ENCODE data around the gene TIMM13. TPM values are rescaled to one million over a fixed set of nuclear protein-coding genes. Genes with fewer than 3 reads are reported as not detected.

The TIMM13 gene
- total and polyA plus RNA-seq, 9 of the 15 experiments (the other 6 are each of a cell fraction or from before 2014, with no cell fraction given), result 17.6 to 215 (median 71.8) TPM

- no TSS peak for BruUV-seq (replicated peaks)
Measured at GRCh38 chr19:2451138-2451537, 23.8 kb upstream of the TIMM13 start.

More at GRCh38 chr19:2451138-2451537, 23.8 kb upstream of the TIMM13 start:
- CTCF ChIA-PET (ENCODE audit: low intra/inter-chr PET ratio), result no interaction called here
- Histone ChIP-seq H3K79me2 (ENCODE audit: control insufficient read depth, insufficient read depth, low read length) (peaks cover 92% of the 10 kb centered on the region), H2AFZ (ENCODE audit: low read depth, low read length) (no peak overlapping the region), H3K9me1 (ENCODE audit: control insufficient read depth, insufficient read depth, low read length) (peaks cover 17% of the 10 kb centered on the region), H3K9ac (ENCODE audit: insufficient read depth in 1 of 2, low read depth in 2 of 2, low read length in 2 of 2) (no peak overlapping the region), H3K9me3 (replicated peaks; ENCODE audit: control insufficient read depth, insufficient read depth, low read depth, low read length) (no peaks in the 10 kb centered on the region), H3K27ac (ENCODE audit: extremely low read depth, low read depth, low read length) (no peak overlapping the region), H3K4me3 (no peak overlapping the region), H3K4me2 (ENCODE audit: insufficient read depth, low read length) (no peak overlapping the region), H4K20me1 (replicated peaks; ENCODE audit: control insufficient read depth, insufficient read depth, low read length) (peaks cover 32% of the 10 kb centered on the region), H3K4me1 (replicated peaks in 1 of 2; ENCODE audit: control insufficient read depth in 2 of 2, insufficient read depth in 2 of 2, low read length in 2 of 2) (peaks cover 5 to 52% of the 10 kb centered on the region in 2 experiments; a peak in 3 of 5 replicates), H3K27me3 (ENCODE audit: control insufficient read depth in 2 of 2, insufficient read depth in 2 of 2, low read length in 2 of 2) (no peaks in the 10 kb centered on the region), H3K36me3 (ENCODE audit: control insufficient read depth, insufficient read depth, low read length) (peaks cover 59% of the 10 kb centered on the region; the same call in 1 of the 3 replicates)
- POLR2A ChIA-PET, result interaction anchor here (1.0 kb wide), 2 partner anchors 14 to 22 kb away, joined by 3 read pairs; no protein-coding TSS in a partner anchor
- FAIRE-seq (no peak), DNase-seq (ENCODE audit: extremely low read depth in 1 of 4, low spot score in 3 of 4) (no peak), ATAC-seq (no peak)
- TF ChIP-seq, protein P1, sequence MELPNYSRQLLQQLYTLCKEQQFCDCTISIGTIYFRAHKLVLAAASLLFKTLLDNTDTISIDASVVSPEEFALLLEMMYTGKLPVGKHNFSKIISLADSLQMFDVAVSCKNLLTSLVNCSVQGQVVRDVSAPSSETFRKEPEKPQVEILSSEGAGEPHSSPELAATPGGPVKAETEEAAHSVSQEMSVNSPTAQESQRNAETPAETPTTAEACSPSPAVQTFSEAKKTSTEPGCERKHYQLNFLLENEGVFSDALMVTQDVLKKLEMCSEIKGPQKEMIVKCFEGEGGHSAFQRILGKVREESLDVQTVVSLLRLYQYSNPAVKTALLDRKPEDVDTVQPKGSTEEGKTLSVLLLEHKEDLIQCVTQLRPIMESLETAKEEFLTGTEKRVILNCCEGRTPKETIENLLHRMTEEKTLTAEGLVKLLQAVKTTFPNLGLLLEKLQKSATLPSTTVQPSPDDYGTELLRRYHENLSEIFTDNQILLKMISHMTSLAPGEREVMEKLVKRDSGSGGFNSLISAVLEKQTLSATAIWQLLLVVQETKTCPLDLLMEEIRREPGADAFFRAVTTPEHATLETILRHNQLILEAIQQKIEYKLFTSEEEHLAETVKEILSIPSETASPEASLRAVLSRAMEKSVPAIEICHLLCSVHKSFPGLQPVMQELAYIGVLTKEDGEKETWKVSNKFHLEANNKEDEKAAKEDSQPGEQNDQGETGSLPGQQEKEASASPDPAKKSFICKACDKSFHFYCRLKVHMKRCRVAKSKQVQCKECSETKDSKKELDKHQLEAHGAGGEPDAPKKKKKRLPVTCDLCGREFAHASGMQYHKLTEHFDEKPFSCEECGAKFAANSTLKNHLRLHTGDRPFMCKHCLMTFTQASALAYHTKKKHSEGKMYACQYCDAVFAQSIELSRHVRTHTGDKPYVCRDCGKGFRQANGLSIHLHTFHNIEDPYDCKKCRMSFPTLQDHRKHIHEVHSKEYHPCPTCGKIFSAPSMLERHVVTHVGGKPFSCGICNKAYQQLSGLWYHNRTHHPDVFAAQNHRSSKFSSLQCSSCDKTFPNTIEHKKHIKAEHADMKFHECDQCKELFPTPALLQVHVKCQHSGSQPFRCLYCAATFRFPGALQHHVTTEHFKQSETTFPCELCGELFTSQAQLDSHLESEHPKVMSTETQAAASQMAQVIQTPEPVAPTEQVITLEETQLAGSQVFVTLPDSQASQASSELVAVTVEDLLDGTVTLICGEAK (IDR thresholded peaks at IDR 0.05), result peak; percentile 96
- TF ChIP-seq, protein P1 (CRISPR knock-in tag; IDR thresholded peaks at IDR 0.05), result peak; percentile 97
- TF ChIP-seq CREB1 (IDR thresholded peaks at IDR 0.05) (no peak), CREB1 (CRISPR knock-in tag; IDR thresholded peaks at IDR 0.05) (no peak)
- intact Hi-C loops (cut with micrococcal nuclease), result no loop called here
- in situ Hi-C loops (cut with MboI), result no loop called here
- WGBS (ENCODE audit: insufficient coverage, low coverage, missing lambda C conversion rate), result 86% methylated on average over 7 of the region's 7 CpGs

Measured in K562 (cell line).